Left renal pelvis (tissue), 4 donors: ENCODE measurements around the gene NPHS1. TPM values are rescaled to one million over a fixed set of nuclear protein-coding genes. Genes with fewer than 3 reads are reported as not detected.
"Not testable (repeated sequence)": the region's sequence is repeated elsewhere in the genome, so short reads cannot be mapped to it uniquely, and the experiment has no call there.

Experiments used
- DNase-seq, 4 donors: peaks; one replicate each; pipeline ENCODE4 v3.0.0-alpha.2; 2013; ENCODE audit warnings: low read depth in 4 of 4, low spot score in 3 of 4
- polyA plus RNA-seq, 4 donors: library from polyadenylated mRNA; unstranded; fragments of 120-200 nt; gene quantifications; one replicate each; pipeline ENCODE4 v1.2.1, GENCODE V29; 2013; ENCODE audit not compliant: insufficient read length in 4 of 4

NPHS1 gene
- polyA plus RNA-seq, 4 donors, result 2.9 to 185 (median 128) TPM

DNA sequence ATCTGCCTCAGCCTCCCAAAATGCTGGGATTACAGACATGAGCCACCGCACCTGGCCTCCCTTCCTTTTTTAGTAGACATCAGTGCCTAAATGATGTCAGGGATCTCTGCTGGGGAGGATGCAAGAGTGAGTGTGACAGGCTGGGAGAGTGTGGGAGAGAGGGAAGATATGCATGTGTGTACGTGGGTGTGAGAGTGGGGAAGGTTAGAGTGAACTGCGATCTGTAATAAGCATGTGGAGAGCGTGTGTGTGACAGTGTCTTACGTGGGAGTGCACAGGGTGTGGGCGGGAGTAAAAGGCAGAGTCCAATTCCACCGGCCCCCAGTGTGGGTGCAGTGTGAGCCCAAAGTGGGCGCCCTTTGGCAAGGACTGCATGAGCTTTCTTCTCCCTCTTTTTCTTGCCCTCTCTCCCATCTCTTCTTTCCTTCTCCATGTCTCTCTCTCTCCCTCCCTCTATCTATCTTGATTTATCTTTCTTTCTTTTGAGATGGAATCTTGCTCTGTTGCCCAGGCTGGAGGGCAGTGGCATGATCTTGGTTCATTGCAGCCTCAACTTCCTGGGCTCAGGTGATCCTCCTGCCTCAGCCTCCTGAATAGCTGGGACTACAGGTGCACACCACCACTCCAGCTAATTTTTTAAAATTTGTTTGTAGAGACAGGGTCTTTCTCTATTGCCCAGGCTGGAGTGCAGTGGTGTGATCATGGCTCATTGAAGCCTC, 893 bp upstream of the NPHS1 start:
- DNase-seq, result no peak

DNA sequence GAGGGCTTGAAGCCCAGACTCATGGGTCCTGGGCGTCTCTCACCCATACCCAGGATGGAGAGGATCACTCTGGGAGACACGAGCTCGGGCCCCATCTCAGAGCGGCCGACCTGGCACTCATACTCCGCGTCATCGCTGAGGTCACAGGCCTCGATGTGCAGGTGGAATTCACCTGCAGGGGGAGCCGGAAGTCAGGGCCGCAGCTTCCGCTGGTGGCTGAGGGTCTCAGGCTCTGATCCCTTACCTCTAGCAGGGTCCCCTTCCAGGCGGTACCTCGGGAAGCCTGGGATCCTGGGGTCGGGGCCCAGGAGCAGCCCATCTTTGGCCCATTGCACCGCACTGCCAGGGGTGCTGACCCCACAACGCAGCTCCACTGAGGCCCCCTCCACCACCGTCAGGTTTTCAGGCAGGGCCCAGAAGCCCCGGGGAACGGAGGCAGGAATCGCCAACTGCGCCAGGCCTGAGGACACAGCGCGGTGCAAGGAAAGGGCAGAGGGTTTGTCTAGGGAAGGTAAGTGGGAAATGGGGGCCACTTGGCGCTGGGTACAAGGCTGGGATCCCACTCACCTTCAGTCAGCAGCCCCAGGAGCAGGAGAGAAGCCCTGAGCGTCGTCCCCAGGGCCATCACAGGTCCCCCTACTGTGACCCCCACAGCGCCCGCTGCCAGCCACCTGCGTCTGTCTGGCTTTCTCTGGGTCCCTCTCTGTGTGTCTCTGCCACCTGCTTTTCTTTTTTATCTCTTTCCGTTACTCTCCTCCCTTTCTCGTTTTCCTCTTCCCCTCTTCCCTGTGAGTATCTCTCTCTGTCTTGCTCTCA, 883 bp downstream of the NPHS1 start:
- DNase-seq, result no peak

DNA sequence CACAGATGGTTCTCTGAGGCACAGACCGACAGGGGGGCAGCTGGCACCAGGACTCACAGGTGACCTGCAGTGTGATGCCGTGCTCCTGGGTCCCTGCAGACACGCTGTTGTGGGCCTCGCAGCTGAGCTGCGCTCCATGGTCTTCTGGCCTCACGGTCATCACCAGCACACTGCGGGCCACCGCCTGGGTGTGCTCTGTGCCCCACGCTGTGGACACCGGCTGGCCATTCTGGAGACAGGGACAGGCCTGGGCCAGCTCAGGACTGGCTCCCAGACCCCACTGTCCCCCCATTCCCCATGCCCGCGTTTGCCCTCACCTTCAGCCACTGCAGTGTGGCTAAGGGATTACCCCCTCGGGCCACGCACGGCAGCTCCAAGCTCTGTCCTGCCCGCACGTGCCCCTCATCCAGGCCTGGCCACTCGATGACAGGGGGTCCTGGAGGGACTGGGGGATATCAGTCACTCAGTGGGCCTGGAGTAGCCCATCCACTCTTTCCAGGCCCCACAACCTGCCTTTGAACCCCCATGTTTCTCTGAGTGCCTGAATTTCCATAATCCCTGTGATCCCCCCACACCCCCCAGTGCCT, 3.3 kb downstream of the NPHS1 start:
- no peak for DNase-seq

DNA sequence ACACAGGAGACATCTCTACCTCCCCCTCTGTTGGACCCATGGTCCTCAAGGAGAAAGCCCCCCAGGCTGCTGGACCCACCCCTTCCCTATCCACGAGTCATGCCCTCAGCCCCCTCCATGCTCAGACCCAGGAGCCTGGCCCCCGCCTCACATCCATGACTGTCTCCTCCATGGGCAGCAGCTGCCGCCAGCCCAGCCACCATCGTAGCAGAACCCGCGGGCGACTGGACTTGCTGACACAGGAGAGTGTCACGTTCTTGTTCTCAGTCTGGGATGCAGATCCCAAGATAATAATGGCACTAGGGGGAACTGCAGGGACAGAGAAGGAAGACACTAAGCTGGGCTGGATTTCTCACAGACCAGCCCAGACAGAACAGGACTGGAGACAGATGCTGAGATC, 3.8 kb downstream of the NPHS1 start:
- no peak for DNase-seq

DNA sequence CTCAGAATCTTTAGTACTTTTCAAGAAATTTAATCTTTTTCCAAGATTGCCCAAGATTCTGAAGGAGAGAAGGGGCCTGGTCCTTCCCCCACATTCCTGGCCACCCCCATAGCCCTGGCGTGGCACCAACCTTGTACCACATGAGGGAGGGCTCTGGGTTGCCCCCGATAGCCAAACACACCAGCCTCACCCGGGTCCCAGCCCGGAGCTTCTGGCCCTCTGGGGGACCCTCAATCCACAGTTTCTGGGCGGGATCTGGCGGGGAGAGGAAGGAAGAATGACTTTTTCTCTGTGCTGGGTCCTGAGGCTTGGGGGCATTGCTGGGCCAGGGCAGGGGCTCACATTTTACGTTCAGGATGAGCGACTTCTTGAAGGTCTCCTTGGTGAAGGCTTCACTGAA, 4.4 kb downstream of the NPHS1 start:
- DNase-seq, result no peak

DNA sequence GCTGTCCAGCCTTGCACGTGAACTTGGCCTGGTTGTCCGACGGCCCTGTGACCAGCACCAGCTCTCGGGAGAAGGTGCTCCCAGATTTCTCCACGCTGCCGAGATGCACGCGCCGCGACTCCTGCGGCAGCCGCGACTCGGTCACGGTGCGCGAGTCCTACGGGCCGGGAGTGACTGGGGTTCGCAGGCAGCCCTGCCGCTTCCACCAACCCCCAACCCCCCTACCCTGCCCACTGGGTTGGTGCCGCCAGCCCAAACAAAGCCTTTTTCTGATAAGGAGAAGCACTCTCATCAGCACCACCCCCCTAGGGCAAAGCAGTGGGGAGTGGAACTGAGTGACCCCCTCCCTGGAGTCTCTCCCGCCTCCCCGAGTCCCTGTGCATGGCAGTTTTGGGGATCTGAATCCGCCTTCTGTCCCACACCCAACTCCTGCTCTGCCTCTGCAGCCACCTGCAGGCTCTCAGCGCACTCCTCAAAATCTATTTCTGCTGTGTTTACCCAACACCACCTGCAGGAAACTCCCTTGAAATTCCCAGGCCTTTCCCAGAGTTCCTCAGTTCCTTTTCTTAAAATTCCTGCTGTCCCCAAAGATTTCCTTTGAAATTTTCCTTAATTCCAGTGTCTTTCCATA, 6.2 kb downstream of the NPHS1 start:
- no peak for DNase-seq

DNA sequence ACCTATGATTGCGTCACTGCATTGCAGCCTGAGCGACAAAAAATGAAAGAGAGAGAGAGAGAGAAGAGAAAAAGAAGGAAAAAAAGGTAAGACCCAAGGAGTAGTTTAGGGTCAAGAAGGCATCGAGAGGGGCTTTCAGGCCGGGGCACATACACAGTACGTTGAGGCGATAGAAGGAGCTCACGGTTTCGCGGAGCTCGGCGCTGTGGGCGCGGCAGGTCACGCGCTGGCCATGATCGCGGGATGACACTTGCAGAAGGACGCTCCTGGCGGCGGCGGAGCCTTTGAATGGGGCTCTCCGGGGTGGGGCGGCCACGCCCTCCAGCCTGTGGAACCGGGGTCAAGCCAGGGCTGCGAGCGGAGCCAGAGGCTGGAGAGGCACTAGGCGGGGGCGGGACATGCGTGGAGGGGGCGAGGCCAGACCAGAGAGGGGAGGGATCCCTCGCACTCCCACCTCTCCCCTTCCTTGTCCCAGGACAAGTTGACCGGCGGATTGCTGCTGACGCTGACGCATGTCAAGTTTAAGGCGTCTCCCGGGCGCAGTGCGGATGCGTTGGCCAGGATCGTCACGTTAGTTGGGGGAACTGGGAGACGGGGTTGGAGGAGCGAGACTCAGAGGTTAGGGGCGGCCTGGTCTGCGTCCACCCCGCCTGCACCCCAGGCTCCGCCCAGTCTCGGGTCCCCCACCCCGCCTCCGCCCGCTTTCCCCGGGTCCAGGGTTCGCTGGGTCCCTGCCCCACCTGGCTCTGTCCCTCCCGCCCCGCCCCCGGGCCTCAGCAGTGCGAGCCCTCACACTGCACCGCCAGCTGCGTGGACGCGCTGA, 6.9 kb downstream of the NPHS1 start:
- no peak for DNase-seq

DNA sequence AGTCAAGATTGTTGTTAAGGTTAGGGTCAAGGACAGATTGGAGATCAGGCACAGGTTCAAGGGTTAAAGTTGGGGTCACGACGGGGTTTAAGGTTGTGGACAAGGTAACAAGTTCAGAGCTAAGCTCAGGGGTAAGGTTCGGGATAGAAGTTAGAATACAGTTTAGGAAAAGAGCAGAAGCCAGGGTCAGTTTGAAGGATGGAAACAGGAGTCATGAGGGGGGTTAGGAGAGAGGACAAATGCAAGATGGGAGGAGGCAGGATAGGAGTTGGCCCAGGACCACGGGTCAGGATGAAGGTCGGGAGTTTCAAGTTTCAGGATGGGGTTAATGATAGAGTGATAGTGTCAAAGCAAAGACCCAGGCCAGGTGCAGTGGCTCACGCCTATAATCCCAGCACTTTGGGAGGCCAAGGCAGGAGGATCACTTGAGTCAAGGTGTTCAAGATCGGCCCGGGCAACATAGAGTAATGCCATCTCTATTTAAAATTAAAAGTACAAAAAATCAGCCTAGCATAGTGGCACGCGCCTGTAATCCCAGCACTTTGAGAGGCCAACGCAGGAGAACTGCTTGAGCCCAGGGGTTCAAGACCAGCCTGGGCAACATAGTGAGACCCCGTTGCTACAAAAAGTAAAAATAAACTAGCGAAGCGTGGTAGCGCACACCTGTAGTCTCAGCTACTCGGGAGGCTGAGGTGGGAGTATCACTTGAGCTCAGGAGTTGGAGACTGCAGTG, 7.7 kb downstream of the NPHS1 start:
- no peak for DNase-seq

DNA sequence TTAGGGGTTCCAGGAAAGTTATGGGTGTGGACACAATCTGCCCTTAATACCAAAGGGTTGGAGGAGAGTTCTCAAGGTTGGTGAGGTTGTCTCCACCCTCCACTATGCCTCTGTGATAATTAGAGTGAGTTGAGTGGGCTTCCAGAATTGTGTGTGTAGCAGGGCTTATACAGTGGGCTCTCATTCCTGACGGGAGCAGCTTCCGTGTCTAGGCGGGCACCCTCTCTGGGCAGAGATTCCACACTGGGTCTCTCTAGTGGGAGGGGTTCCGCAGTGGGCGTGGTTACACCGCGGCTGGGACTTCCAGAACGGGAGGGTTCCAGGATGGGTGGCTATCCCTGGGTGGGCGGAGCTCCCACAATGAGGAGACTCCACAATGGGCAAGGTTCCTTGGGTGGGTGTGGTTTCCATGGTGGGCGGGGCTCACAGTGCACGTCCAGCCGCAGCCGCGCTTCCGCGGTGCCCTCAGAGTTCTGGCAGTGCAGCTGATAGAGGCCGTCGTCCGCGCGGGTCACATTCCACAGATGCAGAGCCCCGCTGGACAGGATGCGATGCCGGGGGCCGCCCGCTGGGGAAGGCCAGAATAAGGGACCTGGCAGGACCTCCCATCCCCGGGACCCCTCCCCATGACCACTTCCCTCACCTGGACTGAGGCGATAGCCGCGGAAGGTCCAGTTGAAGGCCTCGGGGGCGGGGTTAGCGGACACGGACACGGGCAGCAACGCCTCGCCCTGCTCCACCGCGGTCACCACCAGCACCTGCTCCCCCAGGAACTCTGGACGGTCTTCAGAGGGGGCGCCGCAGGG, 8.4 kb downstream of the NPHS1 start:
- no peak for DNase-seq

DNA sequence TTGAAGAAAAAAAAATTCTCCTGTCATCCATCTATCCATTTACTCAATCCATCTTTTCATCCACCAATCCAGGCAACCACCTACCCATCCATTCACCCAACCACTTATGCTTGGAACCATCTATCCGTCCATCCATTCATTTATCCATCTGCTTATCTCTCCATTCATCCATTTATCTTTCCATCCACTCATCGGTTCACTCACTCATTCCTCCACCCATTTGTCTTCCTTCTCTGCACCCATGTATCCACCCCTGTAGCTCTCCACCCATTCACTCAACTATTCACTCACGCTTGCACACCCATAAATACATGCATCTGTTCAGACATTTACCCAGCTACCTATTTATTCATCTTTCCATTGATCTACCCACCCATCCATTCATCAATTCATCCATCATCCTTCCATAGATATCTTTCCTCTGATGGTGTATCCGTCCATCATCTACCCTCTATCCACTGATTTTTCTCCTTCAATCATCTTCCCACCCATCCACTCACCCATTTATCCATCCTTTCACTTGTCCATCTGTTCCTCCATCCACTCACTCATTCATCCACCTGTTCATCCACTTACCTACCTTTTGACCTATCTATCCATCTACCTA, 9.5 kb downstream of the NPHS1 start:
- no peak for DNase-seq

DNA sequence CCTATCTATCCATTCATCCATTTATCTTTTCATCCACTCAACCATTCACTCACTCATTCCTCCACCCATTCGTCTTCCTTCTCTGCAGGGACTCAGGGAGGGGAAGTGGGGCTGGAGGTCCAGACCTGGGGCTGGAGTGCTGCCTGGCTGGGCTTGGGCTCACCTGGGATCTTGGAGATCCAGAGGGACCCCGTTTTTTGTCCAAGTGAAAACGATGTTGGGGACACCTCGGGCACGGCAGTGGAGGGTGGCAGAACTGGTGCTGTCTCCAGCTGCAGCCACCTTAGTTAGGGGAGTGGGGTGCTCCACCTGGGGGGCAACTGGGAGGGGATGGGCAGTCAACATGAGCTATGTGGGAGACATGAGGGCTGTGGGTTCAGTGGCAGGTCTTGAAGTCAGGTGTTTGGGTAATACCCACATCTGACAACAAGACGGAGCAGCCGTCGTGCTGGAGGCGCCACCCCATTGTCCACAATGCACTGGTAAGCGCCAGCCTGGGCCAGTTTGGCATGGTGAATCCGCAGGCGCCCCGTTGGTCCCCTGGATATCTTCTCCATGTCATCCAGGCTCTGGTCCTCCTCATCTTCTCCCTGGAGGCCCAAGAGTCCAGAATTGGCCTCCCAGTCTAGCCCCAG, 10.2 kb downstream of the NPHS1 start:
- DNase-seq, result no peak

DNA sequence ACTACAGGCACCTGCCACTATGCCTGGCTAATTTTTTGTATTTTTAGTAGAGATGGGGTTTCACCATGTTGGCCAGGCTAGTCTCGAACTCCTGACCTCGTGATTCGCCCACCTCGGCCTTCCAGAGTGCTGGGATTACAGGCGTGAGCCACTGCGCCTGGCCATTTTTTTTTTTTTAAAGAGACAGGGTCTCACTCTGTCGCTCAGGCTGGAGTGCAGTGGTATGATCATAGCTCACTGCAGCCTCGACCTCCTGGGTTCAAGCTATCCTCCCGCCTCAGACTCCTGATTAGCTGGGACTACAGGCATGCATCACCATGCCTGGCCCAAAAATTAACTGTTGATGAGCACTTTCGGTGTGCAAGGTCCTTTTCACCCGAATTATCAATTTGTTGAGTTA, 16.2 kb downstream of the NPHS1 start:
- DNase-seq, result not testable (repeated sequence)

DNA sequence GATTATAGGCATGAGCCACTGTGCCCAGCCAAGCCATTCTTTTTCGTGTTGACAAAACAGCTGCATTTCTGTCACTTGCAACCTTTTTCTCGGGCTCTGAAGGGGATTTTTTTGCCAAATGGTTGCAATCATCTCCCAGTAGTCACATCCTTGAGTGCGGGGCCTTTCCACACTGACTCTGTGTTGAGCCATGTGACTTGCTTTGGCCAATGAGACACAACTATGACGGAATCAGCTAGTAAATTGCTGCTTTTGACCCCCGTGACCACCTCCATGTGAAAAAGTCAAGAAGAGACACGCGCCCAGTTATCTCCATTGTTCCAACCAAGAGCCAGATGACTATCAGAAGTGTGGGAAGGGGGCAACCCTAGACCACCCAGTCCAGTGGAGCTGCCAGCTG, 18.3 kb downstream of the NPHS1 start:
- no peak for DNase-seq

DNA sequence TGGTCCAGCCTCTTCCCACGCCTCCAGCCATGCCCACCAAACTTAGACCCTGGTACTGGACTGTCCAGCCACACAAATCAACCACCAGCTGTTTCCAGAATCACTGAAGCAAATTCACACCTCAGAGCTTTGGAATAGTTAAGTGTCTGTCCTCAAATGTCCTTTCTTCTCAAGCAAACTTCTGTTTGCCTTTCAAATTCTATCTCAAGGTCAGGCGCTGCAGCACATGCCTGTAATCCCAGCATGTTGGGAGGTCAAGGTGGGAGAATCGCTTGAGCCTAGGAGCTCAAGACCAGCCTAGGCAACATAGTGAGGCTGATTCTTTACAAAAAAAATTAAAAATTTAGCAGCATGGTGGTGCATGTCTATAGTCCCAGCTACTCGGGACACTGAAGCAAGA, 20.2 kb downstream of the NPHS1 start:
- no peak for DNase-seq

DNA sequence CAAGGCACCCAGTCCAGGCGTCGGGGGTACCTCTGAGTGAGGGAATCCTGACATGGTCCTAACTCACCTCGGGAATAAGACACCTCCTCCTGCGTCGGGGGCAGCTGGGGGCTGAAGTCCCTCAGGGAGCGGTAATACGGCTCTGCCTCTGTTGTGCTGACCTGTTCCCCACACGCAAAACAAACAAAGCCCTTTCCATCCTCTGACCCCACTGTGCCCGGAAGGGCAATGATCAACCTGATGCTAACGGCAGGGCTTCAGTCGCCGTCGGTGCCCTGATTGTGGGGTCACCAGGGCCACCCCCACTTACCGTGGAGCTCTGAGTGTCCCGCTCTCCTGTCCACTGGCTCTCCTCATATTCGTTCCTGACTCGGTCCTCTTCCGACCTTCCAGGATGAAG, 21.3 kb downstream of the NPHS1 start:
- DNase-seq, result no peak

DNA sequence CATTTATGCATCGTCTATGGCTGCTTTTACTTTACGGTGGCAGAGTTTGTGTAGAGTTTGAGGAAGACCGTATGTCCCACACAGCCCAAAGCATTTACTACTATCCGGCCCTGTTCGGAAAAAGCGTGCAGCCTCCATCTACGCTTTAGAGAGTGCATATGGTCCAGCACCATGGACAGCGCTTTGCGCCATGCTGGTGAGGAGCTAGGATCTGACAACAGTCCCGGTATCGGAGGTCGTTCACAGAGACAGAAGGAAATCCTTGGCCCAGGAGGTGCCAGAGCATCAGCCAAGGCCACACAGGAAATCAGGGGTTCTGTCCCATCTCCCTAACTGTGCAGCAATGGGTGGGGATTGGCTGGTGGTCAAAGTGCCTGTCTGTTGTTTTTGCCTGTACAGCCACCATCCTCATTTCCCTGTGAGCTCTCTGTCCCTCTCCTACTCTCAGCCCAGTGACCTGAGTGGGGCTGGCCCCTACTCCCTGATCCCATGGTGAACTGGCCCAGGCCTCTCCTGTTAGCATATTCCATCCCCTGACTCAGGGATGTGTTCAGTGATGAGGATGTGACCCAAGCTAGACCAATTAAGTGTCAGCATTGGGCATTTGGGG, 23.5 kb downstream of the NPHS1 start:
- DNase-seq, result peak; percentile 60 to 81 (median 68)

DNA sequence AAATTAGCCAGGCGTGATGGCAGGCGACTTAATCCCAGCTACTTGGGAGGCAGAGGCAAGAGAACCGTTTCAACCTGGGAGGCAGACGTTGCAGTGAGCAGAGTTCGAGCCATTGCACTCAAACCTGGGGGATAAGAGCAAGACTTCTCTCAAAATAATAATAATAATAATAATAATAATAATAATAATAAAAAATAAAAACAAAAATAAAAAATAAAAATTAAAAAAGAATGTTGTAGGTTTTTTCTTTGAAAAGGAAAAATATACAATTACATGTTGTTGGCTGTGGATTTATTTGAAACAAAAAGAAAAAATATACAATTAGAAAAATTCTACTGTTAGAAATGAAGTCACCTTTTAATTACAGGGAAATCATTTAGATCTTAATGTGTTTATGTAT, 28.2 kb downstream of the NPHS1 start:
- no peak for DNase-seq

DNA sequence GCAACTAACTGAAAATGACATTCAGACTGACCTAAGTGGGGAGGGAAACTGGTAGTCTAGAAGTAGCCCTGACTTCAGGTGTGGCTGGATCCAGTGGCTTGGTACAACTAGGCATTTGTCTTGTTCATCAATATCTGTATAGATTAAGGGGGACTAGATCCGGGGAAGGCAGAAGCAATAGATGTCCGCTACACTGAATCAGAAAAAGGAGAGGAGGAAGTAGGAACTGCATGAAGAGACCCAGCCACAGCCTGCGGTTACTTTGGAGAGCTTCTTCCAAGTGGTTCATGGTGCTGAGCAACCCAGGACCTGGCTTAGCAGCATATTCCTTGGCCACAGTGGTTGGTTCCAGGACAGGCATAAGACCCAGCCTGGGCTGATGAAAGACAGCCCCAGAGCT, 29.7 kb downstream of the NPHS1 start:
- no peak for DNase-seq
